ENCODE results near the gene CHN2.

DNA sequence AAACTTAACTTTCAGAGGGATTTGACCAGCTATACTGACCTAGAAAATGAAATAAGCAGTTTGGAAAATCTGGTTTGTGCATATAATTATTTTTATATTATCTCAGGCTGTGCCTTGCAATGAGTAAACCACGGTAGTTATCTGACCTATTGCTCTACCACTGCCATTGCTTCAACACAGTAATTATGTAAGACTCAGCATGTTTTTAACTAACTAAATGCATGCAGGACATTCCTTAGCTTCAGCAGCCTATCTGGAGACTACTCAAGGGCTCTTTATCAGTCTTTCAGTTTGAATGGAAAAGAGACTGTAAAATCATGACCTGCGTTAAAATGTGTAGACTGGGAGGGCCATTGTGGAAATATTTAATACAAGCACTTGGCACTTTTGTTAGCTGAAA lies 22.5 kb downstream of the CHN2 start:
- TF ChIP-seq, protein P1, sequence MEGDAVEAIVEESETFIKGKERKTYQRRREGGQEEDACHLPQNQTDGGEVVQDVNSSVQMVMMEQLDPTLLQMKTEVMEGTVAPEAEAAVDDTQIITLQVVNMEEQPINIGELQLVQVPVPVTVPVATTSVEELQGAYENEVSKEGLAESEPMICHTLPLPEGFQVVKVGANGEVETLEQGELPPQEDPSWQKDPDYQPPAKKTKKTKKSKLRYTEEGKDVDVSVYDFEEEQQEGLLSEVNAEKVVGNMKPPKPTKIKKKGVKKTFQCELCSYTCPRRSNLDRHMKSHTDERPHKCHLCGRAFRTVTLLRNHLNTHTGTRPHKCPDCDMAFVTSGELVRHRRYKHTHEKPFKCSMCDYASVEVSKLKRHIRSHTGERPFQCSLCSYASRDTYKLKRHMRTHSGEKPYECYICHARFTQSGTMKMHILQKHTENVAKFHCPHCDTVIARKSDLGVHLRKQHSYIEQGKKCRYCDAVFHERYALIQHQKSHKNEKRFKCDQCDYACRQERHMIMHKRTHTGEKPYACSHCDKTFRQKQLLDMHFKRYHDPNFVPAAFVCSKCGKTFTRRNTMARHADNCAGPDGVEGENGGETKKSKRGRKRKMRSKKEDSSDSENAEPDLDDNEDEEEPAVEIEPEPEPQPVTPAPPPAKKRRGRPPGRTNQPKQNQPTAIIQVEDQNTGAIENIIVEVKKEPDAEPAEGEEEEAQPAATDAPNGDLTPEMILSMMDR (IDR thresholded peaks at IDR 0.05 in 8 of 11, conservative IDR thresholded peaks at IDR 0.05 in 3 of 11) = no peak
- no peak for TF ChIP-seq POLR2AphosphoS5 (IDR thresholded peaks at IDR 0.05)
- TF ChIP-seq POLR2A (IDR thresholded peaks at IDR 0.05) = no peak

Measured in spleen (tissue), 7 donors.